H1 (cell line): ENCODE data around the gene BMPR1A. TPM values are rescaled to one million over a fixed set of nuclear protein-coding genes. Genes with fewer than 3 reads are reported as not detected.
A peak's percentile ranks its signal among the peaks of the same experiment; 100 is the strongest.

Experiments used
- CTCF ChIA-PET: fragments of 300-600 bp; sonication (Branson Sonifier 250); formaldehyde crosslinking; loops from one replicate; lab custom pipeline; 2021; ENCODE audit not compliant: partially characterized antibody; lab: Charles Lee
- POLR2A ChIA-PET: fragments of 300-600 bp; sonication (Branson Sonifier 250); formaldehyde crosslinking; loops from one replicate; lab custom pipeline; 2021; ENCODE audit warnings: inconsistent platforms; ENCODE audit not compliant: partially characterized antibody; lab: Charles Lee
- DNase-seq, 2 experiments: peaks; one replicate each; pipeline versions ENCODE4 v3.0.0 to v3.0.0-alpha.2; 2010 to 2022; ENCODE audit warnings: low spot score in 2 of 2, low read depth in 1 of 2, mixed read lengths in 1 of 2
- FAIRE-seq: peaks from 2 replicates; lab custom pipeline; 2011; peaks lifted over from hg19 to GRCh38; lab: Jason Lieb, UNC
- H2AFZ ChIP-seq: 2 replicates; pipeline ENCODE4 v1.8.1; 2012; ENCODE audit warnings: low read length, inconsistent platforms
- H2AK5ac ChIP-seq: 2 replicates; pipeline ENCODE4 v1.6.1; 2013; ENCODE audit warnings: low read depth, low read length
- H2BK120ac ChIP-seq: replicated peaks from 2 replicates; pipeline ENCODE3; 2013; ENCODE audit warnings: low read depth, low read length, inconsistent platforms
- H2BK12ac ChIP-seq: 2 replicates; pipeline ENCODE4 v1.6.1; 2013; ENCODE audit warnings: low read depth, low read length
- H2BK15ac ChIP-seq: 2 replicates; pipeline ENCODE4 v1.6.1; 2013; ENCODE audit warnings: low read length
- H2BK20ac ChIP-seq: 2 replicates; pipeline ENCODE4 v1.6.1; 2013; ENCODE audit warnings: low read length
- H2BK5ac ChIP-seq: 2 replicates; pipeline ENCODE4 v1.6.1; 2013; ENCODE audit warnings: low read depth, low read length
- H3K14ac ChIP-seq: 2 replicates; pipeline ENCODE4 v1.6.1; 2013; ENCODE audit warnings: inconsistent platforms; ENCODE audit not compliant: insufficient read length
- H3K18ac ChIP-seq: 2 replicates; pipeline ENCODE4 v1.6.1; 2013; ENCODE audit warnings: low read length; ENCODE audit errors: extremely low read depth
- H3K23ac ChIP-seq: 2 replicates; pipeline ENCODE4 v1.6.1; 2013; ENCODE audit warnings: inconsistent platforms; ENCODE audit not compliant: insufficient read length
- H3K23me2 ChIP-seq: 2 replicates; pipeline ENCODE4 v1.6.1; 2013; ENCODE audit warnings: low read depth, low read length
- H3K27ac ChIP-seq: 2 replicates; pipeline ENCODE4 v1.6.1; 2011; ENCODE audit warnings: low read depth, low read length, inconsistent platforms
- H3K27me3 ChIP-seq, 4 experiments: replicated peaks in 1 of 4; 1 replicate in 1 of 4; 2 replicates in 3 of 4; pipeline versions ENCODE4 v1.6.1 to v1.8.1; 2011 to 2013; ENCODE audit warnings: low read length in 3 of 4, mild to moderate bottlenecking in 3 of 4, inconsistent platforms in 2 of 4, mixed read lengths in 2 of 4, moderate library complexity in 1 of 4; ENCODE audit not compliant: control insufficient read depth in 3 of 4, insufficient read depth in 3 of 4; ENCODE audit errors: extremely low read depth in 1 of 4
- H3K36me3 ChIP-seq, 4 experiments: 2 replicates each; pipeline versions ENCODE4 v1.6.1 to v1.8.1; 2011 to 2013; ENCODE audit warnings: mild to moderate bottlenecking in 4 of 4, low read length in 3 of 4, moderate library complexity in 2 of 4, control low read depth in 1 of 4, inconsistent platforms in 1 of 4; ENCODE audit not compliant: insufficient read depth in 4 of 4, control insufficient read depth in 2 of 4
- H3K4ac ChIP-seq: replicated peaks from 2 replicates; pipeline ENCODE3; 2013; ENCODE audit warnings: low read length, low read depth, mixed read lengths, inconsistent platforms; ENCODE audit not compliant: insufficient read length
- H3K4me1 ChIP-seq, 4 experiments: replicated peaks in 1 of 4; 1 replicate in 1 of 4; 2 replicates in 3 of 4; pipeline versions ENCODE4 v1.6.1 to v1.8.1; 2011 to 2013; ENCODE audit warnings: low read length in 3 of 4, inconsistent platforms in 2 of 4, mixed read lengths in 1 of 4; ENCODE audit not compliant: insufficient read depth in 4 of 4, control insufficient read depth in 3 of 4
- H3K4me2 ChIP-seq, 2 experiments: 2 replicates each; pipeline versions ENCODE4 v1.6.1 to v1.8.1; 2011 to 2013; ENCODE audit warnings: low read depth in 2 of 2, low read length in 2 of 2, control low read depth in 1 of 2, inconsistent platforms in 1 of 2, mild to moderate bottlenecking in 1 of 2; ENCODE audit not compliant: insufficient read depth in 1 of 2
- H3K4me3 ChIP-seq, 4 experiments: fragments of 200-600, 300-600 bp in 1 of 4; sonication (generic), shearing (Covaris generic), sonication (Bioruptor Twin) in 1 of 4; 2 replicates each; pipeline versions ENCODE4 v1.5.1 to v1.8.1; 2011 to 2016; ENCODE audit warnings: low read length in 4 of 4, low read depth in 3 of 4, control low read depth in 2 of 4, inconsistent platforms in 2 of 4, mild to moderate bottlenecking in 2 of 4, mixed read lengths in 1 of 4, moderate library complexity in 1 of 4; ENCODE audit not compliant: insufficient read depth in 2 of 4; ENCODE audit errors: extremely low read depth in 1 of 4
- H3K56ac ChIP-seq: replicated peaks from 2 replicates; pipeline ENCODE3; 2013; ENCODE audit warnings: low read depth, mild to moderate bottlenecking, mixed read lengths, low read length, inconsistent platforms; ENCODE audit not compliant: insufficient read length
- H3K79me1 ChIP-seq: 2 replicates; pipeline ENCODE4 v1.6.1; 2013; ENCODE audit warnings: low read depth, low read length, control low read depth
- H3K79me2 ChIP-seq, 2 experiments: 2 replicates each; pipeline versions ENCODE4 v1.6.1 to v1.8.1; 2012 to 2013; ENCODE audit warnings: low read length in 2 of 2, mild to moderate bottlenecking in 2 of 2, inconsistent platforms in 1 of 2; ENCODE audit not compliant: insufficient read depth in 2 of 2, control insufficient read depth in 1 of 2
- H3K9ac ChIP-seq, 4 experiments: replicated peaks in 1 of 4; 1 replicate in 1 of 4; 2 replicates in 3 of 4; pipeline versions ENCODE4 v1.6.1 to v1.8.1; 2011 to 2013; ENCODE audit warnings: low read depth in 3 of 4, low read length in 3 of 4, control low read depth in 2 of 4, mild to moderate bottlenecking in 2 of 4, moderate library complexity in 2 of 4, inconsistent platforms in 1 of 4; ENCODE audit errors: extremely low read depth in 1 of 4
- H3K9me3 ChIP-seq, 2 experiments: 2 replicates each; pipeline versions ENCODE4 v1.6.1 to v1.8.1; 2012 to 2013; ENCODE audit warnings: mild to moderate bottlenecking in 2 of 2, moderate library complexity in 2 of 2, control low read depth in 1 of 2, inconsistent platforms in 1 of 2, low read depth in 1 of 2, low read length in 1 of 2, mixed read lengths in 1 of 2; ENCODE audit not compliant: insufficient read depth in 2 of 2
- H4K20me1 ChIP-seq, 2 experiments: replicated peaks in 1 of 2; 2 replicates each; pipeline versions ENCODE3 to v1.8.1; 2011 to 2013; ENCODE audit warnings: inconsistent platforms in 2 of 2, low read length in 2 of 2, mild to moderate bottlenecking in 1 of 2; ENCODE audit not compliant: insufficient read depth in 2 of 2, control insufficient read depth in 1 of 2
- H4K5ac ChIP-seq: 2 replicates; pipeline ENCODE4 v1.6.1; 2013; ENCODE audit warnings: low read length, low read depth, mixed read lengths, inconsistent platforms; ENCODE audit not compliant: insufficient read length
- H4K8ac ChIP-seq: 2 replicates; pipeline ENCODE4 v1.8.0; 2013; ENCODE audit warnings: mild to moderate bottlenecking, moderate library complexity, low read length, inconsistent platforms; ENCODE audit not compliant: insufficient read depth; ENCODE audit errors: extremely low read depth
- H4K91ac ChIP-seq: replicated peaks from 2 replicates; pipeline ENCODE3; 2013; ENCODE audit warnings: low read length, mixed read lengths, inconsistent platforms; ENCODE audit not compliant: insufficient read length
- ASH2L ChIP-seq: fragments of 200-600, 300-600 bp; sonication (generic); IDR thresholded peaks from one replicate; pipeline ENCODE4 v1.7.1; 2017; ENCODE audit warnings: low read length
- CHD1 ChIP-seq: IDR thresholded peaks from 2 replicates; pipeline ENCODE4 v1.6.1; 2012; ENCODE audit warnings: low read depth, low read length, improper control_type of control experiment
- CHD2 ChIP-seq: IDR thresholded peaks from 2 replicates; pipeline ENCODE4 v1.6.1; 2012; ENCODE audit warnings: low read length, improper control_type of control experiment
- GTF2F1 ChIP-seq: IDR thresholded peaks from 2 replicates; pipeline ENCODE4 v1.6.1; 2012; ENCODE audit warnings: low read depth, low read length, improper control_type of control experiment, borderline replicate concordance
- KDM4A ChIP-seq: IDR thresholded peaks from one replicate; pipeline ENCODE4 v1.7.1; 2012; ENCODE audit warnings: low read depth, mild to moderate bottlenecking, moderate library complexity, low read length, inconsistent platforms; ENCODE audit not compliant: severe bottlenecking
- MAFK ChIP-seq: IDR thresholded peaks from 2 replicates; pipeline ENCODE4 v1.6.1; 2012; ENCODE audit warnings: low read depth, mild to moderate bottlenecking, improper control_type of control experiment, low read length
- PHF8 ChIP-seq: fragments of 200-600 bp; sonication (generic); conservative IDR thresholded peaks from 2 replicates; pipeline ENCODE4 v1.7.1; 2012; ENCODE audit warnings: low read depth, mild to moderate bottlenecking, inconsistent platforms, low read length, moderate library complexity
- RAD21 ChIP-seq, 2 experiments: IDR thresholded peaks in 1 of 2; conservative IDR thresholded peaks in 1 of 2; 2 replicates each; pipeline ENCODE4 v1.6.1; 2011; ENCODE audit warnings: low read depth in 2 of 2, low read length in 2 of 2, improper control_type of control experiment in 1 of 2, inconsistent platforms in 1 of 2, mild to moderate bottlenecking in 1 of 2, moderate library complexity in 1 of 2
- USF2 ChIP-seq: IDR thresholded peaks from 2 replicates; pipeline ENCODE4 v1.6.1; 2011; ENCODE audit warnings: low read length, improper control_type of control experiment
- WGBS, 2 experiments: shearing (Covaris generic) in 1 of 2; methylation state at CpG; one replicate each; pipeline versions ENCODE4 v1.1.6 to v1.1.7; 2013 to 2015; ENCODE audit warnings: low lambda C conversion rate in 2 of 2, mixed read lengths in 2 of 2, inconsistent platforms in 1 of 2, low coverage in 1 of 2, missing lambda C conversion rate in 1 of 2; ENCODE audit not compliant: insufficient replicate concordance in 2 of 2, insufficient coverage in 1 of 2, insufficient read length in 1 of 2; ENCODE audit errors: extremely low coverage in 1 of 2, missing lambda C conversion rate in 1 of 2; 5-methylcytosine and 5-hydroxymethylcytosine counted together
- polyA plus RNA-seq, 7 experiments: library from polyadenylated mRNA; depleted of rRNA in 3 of 7; stranded (reverse) in 5 of 7; unstranded in 2 of 7; fragments of >200 nt in 5 of 7; fragments of 200-250 nt in 2 of 7; gene quantifications; 1 replicate in 5 of 7; 2 replicates in 1 of 7; 4 replicates in 1 of 7; pipeline versions ENCODE4 v1.2.1 to v1.2.3, GENCODE V29; 2011 to 2013; ENCODE audit warnings: missing spikeins in 2 of 7, mixed read lengths in 2 of 7
- total RNA-seq: library from RNA; stranded (reverse); fragmentation: NEBNext Ultra II Directional; extraction: Animal tissue kit (Norgen Biotek cat#: 25700); gene quantifications from 2 replicates; pipeline ENCODE4 v1.2.1, GENCODE V29; 2021

The BMPR1A gene
- total and polyA plus RNA-seq, 2 of the 8 experiments (the other 6 are each of a cell fraction or from before 2014, with no cell fraction given), result 34.4 to 129 TPM

DNA sequence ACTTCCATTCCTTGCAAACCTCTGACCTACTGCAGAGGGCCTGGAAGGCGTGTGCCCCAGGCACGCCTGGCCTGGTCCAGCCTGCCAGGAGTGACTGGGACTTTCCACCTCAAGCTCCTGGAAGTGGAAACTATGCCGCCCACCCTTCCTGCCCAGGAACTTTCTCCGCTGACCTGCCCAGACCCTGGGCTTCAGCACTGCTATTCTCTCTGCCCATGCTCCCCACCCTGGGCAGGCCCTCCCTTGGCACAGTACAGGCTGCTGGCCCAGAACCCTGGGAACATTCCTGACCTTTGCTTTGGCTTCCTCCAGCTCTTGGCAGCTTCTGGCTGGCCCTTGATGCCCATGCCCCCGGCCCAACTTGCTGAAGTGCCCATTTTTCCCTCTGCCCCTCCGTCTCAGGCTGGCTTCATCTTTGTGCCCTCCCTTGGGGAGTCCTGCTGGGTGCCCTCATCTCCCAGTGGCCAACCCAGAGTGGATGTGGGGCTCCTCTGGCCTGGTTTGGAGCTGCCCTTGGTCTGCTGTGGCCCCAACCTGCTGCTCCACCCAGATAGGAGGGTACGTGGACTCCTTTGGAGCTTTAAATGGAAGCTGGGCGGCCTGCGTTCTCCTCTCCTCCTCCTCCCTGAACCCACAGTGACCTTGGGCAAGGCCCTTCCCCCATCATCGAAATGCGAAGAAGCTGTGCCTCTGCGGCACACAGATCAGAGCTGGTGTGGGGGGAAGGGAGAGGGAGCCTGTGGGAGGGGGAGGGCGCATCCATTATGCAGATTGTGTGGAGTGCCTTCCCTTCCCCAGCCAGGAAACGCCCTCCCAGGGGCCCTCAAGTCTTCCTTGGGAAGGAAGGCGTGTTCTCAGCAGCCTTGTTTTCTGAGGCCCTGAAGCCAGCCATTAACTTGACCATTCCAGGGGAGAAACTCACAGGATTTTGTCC lies 197.6 kb downstream of the BMPR1A start:
- DNase-seq (peak; percentile 80 to 88), FAIRE-seq (peak; percentile 81)
- Histone ChIP-seq H3K79me1 (no peaks in the 10 kb centered on the region), H4K5ac (peak overlapping the region; percentile 48), H3K4me2 (peak overlapping the region; percentile 50 to 60; a peak in 3 of 4 replicates), H2AK5ac (peak overlapping the region; percentile 88; the same call in 1 of the 2 replicates), H3K4ac (peak overlapping the region; percentile 44), H3K18ac (peak overlapping the region; percentile 92), H3K79me2 (no peaks in the 10 kb centered on the region), H2BK20ac (peak overlapping the region; percentile 99), H4K91ac (peak overlapping the region; percentile 85), H3K27me3 (no peaks in the 10 kb centered on the region), H3K23me2 (no peaks in the 10 kb centered on the region), H3K9ac (peak overlapping the region in 2 of 4 experiments; percentile 25 to 27; a peak in 3 of 7 replicates), H3K4me1 (peaks cover 14 to 45% (median 36%) of the 10 kb centered on the region in 4 experiments), H3K27ac (peak overlapping the region; percentile 80), H4K8ac (no peak overlapping the region; the same call in 1 of the 2 replicates), H3K36me3 (no peaks in the 10 kb centered on the region), H2BK12ac (peak overlapping the region; percentile 99), H2AFZ (no peak overlapping the region), H2BK120ac (peak overlapping the region; percentile 93), H3K4me3 (peak overlapping the region in 3 of 4 experiments; percentile 13 to 44 (median 26); a peak in 4 of 8 replicates), H3K56ac (peak overlapping the region; percentile 37), H3K23ac (no peak overlapping the region), H2BK15ac (peak overlapping the region; percentile 95), H3K14ac (no peak overlapping the region), H4K20me1 (no peaks in the 10 kb centered on the region), H3K9me3 (peaks cover 3 to 9% of the 10 kb centered on the region in 2 experiments), H2BK5ac (peak overlapping the region; percentile 99)
- WGBS, 2 experiments, result 39% methylated on average over 14 of the region's 15 CpGs; no CpG with 5 or more reads in 1 of the 2 experiments
- POLR2A ChIA-PET, result interaction anchor here (0.9 to 4.4 kb wide), 9 partner anchors 8 to 90 kb away, joined by 3 to 38 read pairs (median 4); no protein-coding TSS in a partner anchor
- CTCF ChIA-PET, result interaction anchor here (0.6 to 26.4 kb wide), 5 partner anchors 6 to 260 kb away, joined by 3 to 975 read pairs (median 5); partner anchors contain the start of genes ADIRF, MMRN2 and SNCG
- no peak for TF ChIP-seq USF2
- TF ChIP-seq MAFK, result no peak
- no peak for TF ChIP-seq PHF8
- peak; percentile 9 for TF ChIP-seq KDM4A
- peak; percentile 33 to 34; a peak in 3 of 4 replicates for TF ChIP-seq RAD21 (IDR thresholded peaks at IDR 0.05 in 1 of 2, conservative IDR thresholded peaks at IDR 0.05 in 1 of 2; ENCODE audit: low read depth in 2 of 2, low read length in 2 of 2)
- TF ChIP-seq GTF2F1, result no peak
- TF ChIP-seq ASH2L, result peak; percentile 97
- no peak for TF ChIP-seq CHD1
- peak; percentile 77 for TF ChIP-seq CHD2
